LoVo (cell line): Measurements from ENCODE around the gene LRTM1.

Experiments used
- DNase-seq: peaks from one replicate; pipeline ENCODE4 v3.0.0-alpha.2; 2016; ENCODE audit warnings: low spot score

The LRTM1 gene

GRCh38 chr3:54892168-54892567 is 35.7 kb downstream of the LRTM1 start:
- DNase-seq = no peak

DNA sequence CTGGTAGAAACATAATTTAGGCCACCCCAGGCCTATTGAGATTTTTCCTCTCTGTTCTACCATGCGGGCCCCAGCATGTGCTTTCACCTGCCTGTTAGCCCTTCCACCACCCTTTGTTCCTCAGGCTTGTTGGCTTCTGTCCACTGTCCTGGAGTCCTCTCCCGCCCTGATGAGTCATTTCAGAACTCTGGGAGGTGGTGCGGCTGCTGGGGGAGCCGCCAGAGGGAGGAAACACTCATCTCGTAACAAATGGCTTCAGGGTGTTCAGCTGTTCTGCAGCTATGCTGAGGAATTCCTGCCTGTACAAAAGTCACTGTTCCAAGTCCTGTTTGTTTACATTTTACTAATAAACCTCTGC is 36.3 kb downstream of the LRTM1 start:
- peak; percentile 87 for DNase-seq

DNA sequence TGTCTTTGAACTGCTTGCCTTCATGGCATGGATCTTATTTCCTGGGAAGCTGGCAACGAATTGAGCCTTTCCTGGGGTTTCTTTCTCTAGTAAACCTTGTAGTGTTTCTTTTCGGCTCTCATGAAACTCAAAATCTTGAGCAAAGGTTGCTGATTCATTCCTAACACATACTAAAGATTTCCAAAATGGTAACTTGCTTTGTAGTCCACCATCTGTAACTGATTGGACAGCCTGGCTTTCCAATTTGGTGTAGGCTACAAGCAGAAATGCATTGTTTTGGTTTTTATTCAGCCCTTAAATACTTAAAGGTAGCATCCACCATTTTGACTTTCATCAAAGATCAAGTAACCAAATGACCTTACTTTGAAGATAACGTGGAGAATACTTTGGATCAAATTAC is 38.1 kb downstream of the LRTM1 start:
- DNase-seq = no peak

DNA sequence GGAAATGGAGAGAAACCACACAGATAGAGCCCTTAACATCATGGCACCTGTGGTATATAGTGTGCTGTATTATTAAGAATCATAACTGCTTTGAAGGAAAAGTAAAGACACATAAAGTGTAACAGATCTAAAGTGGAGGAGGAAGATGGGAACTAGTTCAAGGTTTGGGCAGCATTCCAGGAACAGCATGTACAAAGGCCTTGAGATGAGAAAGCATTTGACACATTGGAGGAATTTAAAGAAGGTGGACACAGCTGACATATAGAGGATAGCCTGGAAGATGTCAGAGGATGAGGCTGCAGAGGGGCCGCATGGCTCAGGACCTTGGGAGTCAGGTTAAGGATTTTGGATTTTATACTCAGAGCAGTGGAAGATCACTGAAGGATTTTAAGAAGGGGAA is 39.0 kb downstream of the LRTM1 start:
- no peak for DNase-seq

- no peak for DNase-seq
Observed at GRCh38 chr3:54888162-54888561, 39.7 kb downstream of the LRTM1 start.

GRCh38 chr3:54882129-54882833 is 45.6 kb downstream of the LRTM1 start:
- no peak for DNase-seq

DNA sequence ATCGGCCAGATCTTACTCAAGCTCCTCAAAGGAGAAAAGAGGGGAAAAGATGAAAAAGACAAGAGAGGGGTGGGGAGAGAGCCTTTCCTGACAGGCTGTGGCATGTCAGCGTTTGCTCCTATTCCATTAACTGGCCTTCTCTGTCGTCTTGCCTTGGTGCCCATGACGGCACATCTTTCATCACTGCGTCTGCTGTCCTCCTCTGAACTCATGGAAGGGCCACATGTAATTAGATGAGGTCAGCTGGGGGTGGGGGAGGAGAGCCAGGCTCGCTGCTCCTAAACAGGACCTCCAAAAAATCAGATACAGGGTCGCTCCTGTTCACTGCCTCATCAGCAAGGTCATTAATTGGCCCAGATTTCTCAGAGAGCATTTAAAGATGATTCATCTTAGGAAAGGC is 49.7 kb downstream of the LRTM1 start:
- DNase-seq = no peak

GRCh38 chr3:54877730-54878129 is 50.1 kb downstream of the LRTM1 start:
- no peak for DNase-seq

DNA sequence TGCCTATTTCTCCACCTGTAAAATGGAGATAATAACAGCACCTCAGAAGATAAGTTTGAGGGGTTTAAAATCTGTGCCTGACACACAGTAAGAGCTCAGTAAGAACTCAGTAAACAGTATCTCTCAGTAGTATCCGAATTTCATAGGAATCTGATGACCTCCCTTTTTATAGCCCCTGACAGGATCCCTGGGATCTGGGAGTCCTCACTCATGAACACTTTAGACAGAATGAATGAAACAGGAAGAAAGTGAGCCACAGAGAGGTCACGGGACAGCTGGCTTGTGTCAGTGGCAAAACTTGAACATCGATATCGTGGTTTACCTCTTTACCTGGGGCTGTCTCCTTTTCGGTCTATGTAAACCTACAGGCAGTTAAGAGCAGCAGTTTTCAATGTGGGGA is 51.2 kb downstream of the LRTM1 start:
- no peak for DNase-seq

GRCh38 chr3:54875596-54876268 is 52.1 kb downstream of the LRTM1 start:
- no peak for DNase-seq

- no peak for DNase-seq
Observed at GRCh38 chr3:54874816-54875556, 52.9 kb downstream of the LRTM1 start.

DNA sequence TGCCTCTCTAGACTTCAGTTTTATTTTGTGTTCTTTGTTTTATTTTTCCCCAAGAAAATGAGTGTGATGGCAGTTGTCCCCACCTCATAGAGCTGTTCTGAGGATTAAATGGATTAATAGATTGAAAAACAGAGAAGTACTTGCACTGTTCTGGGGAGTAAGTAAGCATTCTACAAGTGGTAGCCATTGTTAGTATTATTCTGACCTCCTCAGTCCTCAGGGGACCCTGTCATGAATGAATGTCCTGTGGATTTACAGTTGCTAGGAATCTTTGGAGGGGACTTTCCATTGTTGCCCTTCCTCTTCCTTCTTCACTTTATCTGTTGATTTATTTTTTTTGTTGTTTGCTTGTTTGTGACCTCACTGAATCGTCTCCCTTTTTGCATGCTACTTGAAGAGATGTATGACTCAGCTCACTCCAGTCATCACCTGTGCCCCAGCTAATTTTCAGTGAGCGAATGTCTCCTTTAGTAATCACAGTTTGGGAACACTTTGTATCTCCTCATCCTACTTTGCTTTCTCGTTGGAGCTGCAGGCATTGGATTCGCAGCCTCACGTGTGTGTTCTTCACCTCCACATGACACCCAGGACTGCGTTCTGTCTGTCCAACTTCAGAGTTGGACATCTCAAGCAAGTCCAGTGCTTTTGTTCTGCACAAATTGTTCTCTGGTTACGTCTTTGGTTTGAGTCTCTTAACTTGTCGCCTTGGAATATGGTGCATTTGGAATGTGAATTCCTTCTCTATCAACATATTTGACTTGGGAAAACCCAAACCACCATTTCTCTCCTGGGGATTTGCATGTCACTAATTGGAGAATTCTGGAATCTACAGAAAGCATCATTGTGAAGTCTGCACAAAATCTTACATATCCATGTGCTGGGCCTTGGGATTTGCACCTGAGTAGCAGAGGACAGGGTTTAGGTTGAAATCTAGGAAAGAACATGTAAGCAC is 54.5 kb downstream of the LRTM1 start:
- no peak for DNase-seq

- no peak for DNase-seq
Observed at GRCh38 chr3:54871867-54872266, 56.0 kb downstream of the LRTM1 start.

DNA sequence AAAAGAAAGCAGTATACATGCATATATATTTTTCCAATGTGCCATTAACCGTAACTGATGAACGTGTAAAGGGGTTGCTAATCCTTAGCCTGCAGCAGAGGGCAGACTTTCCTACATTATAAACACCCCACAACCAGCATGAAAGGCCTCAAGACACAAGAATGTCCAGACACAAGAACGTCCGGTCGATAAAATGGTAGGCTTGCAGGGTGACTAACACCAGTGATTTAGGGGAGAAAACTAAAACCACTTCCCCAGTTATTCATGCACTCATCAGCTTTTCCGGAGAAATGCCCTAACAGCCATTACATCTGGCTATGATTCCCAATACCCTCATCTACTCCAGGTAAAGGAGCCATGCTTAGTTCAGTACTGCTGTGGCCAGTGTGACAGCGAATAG is 57.4 kb downstream of the LRTM1 start:
- DNase-seq = peak; percentile 33
